ENCODE measurements around the gene EBF3.

The EBF3 gene

GRCh38 chr10:129959544-129960480 lies 4.3 kb downstream of the EBF3 start:
- peak in 1 of 2 experiments; percentile 25 for DNase-seq

DNA sequence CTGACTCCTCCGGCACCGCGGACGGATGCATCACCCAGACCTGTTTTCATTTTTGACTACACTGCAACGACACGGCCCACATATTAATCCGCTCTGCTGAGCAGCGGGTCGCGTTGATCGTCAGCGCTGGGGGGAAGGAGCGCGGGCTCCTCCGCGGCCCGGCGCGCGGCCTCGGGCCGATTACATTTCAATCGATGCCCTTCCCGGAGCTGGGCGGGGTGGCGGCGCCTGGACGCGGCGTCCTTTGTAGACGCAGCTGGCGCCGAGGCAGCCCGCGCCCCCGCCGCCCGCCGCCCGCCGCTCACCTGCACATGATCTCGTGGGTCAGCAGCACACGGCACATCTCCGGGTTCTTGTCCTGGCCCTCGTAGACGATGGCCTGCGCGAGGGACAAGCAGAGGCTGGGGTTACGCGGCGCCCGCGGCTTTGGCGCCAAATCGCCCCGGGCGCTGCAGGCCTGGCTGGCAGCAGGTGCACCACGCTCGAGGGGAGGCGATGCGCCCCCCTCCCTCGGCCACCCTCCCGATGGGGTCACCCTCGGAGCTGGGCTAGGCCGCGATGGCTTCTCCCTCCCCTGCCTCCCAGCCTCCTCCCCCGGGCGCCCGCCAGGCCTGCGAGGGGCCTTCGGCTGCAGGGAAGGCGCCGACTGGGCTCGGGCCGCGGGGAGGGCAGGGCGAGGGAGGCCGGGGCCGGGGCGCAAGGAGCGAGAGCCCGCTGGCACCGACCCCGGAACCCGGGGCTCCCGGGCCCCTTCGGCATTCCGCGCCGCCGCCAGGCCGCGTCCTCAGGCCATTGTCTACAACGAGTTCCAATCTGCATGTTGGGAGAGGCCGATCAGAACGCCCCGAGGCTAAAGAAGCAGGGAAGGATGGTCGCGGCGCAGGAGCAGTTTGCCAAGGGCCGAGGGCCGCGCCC lies 5.2 kb downstream of the EBF3 start:
- no peak for DNase-seq

DNA sequence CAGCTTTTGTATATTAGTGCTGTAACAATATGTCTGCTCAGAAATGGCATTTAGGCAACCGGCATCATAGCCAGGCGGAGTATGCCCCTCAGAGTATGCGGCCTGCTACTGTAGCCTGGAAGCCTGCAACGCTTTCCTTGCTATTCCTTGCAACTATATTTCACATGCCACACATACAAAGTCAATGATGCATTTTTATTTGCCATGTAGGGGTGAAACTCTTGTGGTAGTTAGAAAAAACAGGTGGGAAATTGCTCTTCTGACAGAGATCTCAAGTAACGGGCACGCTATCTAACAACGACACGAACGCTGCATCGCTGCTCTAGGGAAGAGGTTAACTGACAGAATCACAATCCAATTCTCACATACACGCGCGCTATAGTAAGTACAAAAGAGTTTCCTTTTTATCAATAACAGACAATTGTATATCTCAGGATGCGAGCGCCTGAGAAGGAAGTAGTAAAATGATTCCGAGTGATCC lies 5.9 kb downstream of the EBF3 start:
- peak in 1 of 2 experiments; percentile 36 for DNase-seq

GRCh38 chr10:129956876-129957673 lies 7.0 kb downstream of the EBF3 start:
- DNase-seq: no peak

DNA sequence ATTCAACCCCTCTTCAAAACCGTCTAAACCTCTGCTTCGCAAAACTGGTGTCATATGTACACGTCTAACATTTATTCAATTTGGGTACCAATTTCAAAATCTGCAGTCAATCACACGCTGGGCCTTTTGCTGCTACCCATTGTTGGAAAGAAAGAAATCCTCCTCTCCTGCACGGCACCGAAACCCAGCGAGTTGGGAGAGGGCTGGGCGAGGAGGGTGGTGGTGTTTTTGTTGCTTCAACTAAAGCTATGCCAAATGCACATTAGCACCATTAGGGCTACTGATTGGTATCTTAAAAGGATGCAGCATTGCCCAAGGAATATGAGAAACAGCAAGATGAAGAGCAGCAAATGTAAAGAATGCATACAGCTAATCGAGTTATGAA lies 7.8 kb downstream of the EBF3 start:
- no peak for DNase-seq

DNA sequence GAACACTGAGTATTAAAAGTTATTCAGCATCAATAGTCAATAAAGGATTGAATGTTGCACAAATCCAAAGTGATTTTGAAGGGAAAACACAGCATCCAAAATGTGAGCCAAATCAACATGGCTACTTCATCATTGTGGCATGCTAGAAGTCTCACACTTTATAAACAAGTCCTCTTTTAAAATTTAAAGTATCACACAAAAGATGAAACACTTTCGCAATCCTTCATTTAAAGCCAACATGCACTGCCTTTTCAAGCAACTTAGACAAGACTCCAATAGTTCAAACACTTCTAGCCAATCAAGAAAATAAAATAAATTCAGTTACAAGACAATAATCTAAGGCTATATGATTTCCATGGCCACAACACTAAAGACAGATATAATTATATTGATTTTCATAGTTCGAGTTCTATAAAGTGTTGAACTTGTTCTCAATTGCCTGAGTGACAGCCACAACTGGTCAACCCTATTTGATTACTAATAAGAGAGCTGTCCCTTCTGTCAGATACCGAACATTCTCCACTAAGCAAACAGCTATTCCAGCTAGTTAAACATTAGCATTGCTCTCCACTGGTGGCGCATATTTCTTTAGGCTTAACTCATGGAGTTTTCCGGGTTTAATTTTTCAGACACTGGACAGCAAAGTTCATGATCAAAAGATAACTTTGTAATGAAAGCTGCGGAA lies 8.3 kb downstream of the EBF3 start:
- no peak for DNase-seq

DNA sequence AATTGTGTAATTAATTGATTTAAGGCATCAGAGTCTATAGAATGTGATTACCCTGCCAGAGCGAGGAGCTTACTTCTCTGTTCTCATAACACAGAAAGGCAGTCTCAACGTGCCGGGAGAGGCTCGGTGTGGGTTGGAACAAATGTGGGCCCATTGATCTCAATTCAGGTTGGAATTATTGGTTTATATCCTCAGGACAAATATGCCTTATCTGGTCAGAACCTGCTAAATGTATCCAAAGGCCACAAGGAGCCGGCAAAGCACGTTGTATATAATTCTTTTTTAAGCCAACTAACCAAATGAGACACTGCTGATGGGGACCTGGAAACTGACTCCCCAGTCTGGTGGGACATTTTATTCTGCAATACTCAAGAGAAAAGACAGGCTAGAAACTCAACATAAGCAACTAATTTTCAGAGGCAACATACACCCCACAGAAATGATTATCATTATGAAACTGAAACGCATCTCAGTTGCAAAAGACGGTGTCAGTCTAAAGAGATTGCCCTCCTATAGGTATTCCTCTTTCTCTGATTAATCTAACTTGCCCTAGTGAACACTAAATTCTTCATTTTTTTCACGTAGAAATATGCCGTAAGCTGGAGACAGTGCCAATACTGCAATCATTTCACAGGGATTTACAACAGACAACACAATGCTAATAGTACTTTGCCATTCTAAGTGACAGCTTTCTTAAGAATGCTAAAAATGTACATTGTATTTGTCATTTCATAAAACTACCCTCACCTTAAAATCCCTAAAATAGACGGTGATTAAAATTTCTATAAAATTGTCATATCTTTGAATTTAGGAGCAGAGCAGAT lies 9.4 kb downstream of the EBF3 start:
- DNase-seq: no peak

- DNase-seq: peak in 1 of 2 experiments; percentile 13
Measured at GRCh38 chr10:129953119-129954051, 10.7 kb downstream of the EBF3 start.

GRCh38 chr10:129952378-129953118 lies 11.5 kb downstream of the EBF3 start:
- DNase-seq: no peak

DNA sequence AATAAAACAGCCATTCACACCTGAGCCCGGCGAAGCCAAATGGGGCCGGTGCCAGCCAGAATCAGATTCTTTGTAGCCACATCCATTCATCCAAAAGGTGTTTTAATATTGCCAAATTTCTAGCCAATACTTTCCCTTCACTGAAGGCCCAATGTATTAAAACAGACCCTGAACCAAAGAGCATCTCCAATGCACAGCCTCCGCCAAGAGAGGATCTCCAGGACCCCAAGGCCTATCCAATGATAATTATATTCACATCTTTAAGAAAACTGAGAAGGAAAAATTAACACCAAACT lies 12.2 kb downstream of the EBF3 start:
- no peak for DNase-seq

DNA sequence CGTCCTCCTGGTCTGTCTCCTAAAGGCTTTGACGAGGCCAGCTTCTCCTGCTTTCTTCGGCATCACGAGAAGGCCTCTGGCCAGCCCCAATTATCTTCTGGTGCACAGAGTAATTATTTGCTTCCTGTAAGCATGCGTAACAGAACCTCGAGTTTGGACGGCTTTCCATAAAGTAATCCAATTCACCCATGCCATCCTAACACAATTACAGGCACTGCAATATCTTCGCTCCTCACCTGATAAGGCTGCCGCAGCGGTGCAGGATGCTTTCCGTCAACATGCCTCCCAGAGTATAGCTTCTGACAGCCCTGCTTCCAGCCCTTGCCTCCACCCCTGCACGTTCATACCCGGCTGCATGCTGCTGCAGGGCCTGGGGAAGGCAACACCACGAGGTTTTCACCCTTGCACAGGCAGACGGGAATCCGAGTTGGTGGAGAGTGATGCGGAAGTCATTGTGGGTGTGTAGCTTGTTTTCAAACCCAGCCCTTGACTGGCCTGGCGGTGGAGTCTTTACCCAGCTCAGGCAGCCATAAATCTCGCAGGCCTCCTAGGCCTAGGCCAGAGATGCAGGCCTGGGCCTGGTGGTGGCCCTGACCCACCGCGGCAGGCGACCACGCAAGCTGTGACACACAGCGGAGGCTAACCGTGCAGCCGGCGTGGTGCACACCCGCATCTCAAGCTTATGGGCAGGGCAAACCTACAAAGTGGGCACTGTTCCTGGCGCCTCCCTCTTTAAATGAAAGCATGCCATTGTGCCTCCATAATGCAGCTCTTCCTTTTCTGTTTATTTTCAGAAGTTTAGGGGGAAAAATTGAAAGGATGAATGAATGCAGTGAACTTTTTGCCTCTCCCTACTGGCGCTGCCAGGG lies 12.7 kb downstream of the EBF3 start:
- no peak for DNase-seq

DNA sequence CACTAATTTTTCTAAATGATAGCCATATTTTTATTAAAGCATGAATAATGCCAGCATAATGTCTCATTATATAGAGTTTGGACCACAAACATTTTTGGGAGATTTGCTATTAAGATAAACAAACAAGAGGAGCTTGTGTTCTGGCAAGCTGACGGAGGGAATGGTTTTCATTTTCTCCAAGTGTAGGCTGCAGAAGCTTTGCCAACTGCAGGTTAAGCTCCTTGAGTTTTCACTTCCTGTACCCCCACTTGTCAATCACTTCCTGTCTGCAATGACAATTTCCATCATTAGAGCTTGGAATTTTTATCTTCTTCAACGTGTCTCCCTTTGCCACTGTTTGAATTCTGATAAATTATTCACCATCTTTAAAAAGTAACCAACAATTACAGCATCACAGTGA lies 13.4 kb downstream of the EBF3 start:
- DNase-seq: no peak

GRCh38 chr10:129949891-129950291 lies 14.2 kb downstream of the EBF3 start:
- no peak for DNase-seq

DNA sequence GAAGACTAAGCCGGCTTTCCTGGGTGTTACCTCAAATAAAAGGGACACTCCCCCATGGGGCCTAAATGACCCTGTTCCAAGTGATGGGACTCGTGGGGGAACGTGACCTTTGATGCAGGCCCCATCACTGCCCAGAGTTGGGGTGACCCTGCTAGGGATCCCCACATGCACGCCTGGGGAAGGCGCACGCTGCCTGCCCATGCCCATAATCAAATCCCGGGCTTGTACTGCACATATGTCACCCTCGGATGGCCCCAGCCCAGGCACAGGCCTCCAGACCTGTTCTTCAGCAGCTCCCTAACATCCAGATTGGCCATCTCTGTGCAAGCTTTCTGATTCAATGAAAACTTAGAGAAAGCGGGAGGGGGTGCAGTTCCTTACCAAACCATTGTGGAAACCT lies 14.7 kb downstream of the EBF3 start:
- no peak for DNase-seq

DNA sequence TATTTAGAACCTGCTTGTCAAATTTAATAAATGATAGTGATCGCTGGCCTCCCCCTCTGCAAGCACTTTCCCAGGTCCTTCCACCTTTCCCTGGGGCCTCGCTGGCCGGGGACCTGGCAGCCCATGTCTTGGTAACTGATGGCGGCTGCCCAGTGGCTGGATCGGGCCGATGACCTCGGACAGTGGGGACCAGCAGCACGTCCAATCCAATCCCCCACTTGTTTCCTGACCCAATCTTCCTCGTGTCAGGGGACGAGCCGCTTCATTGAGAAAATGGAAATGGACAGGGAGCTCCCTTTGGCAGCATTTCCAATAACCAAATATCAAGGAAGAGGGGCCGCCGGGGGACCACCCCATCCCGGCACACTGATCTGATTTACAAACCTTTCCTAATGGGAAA lies 17.2 kb downstream of the EBF3 start:
- no peak for DNase-seq

DNA sequence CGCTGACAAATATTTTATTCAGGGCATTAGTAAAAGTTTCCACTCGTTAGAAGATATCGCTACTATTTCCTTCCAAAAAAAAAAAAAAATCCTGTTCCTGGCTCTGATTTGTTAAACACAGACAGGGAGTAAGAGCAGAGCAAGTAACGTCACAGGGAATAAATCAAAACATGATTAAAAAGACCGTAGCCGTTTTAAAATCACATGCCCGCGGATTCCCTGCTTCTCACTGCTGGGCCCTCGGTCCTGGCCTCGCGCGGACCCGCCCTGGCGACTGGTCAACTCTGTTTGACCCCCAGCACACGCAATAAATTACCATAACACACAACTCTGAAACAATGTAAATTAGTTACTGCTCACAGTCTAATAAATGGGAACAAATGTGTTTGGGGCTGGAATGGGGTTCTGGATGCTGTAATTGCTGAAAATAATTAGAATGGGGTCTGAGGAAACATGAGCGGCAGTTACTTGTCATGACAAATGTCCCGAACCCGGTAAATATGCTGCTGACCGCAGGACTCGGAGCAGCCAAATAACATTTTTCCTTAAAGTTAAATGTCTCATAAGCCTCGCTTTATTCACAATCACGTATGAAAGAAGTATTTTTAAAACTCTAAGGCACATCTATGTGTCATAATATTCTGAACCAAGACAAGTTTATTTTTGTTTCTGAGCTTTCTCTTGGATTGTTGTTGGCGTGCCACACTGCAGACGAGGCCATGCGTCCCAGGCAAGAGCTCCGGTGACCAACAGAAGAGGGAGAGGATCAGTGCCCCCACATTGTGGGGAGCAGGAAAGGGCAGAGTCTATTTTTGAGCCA lies 17.9 kb downstream of the EBF3 start:
- no peak for DNase-seq

- no peak for DNase-seq
Measured at GRCh38 chr10:129945526-129945925, 18.5 kb downstream of the EBF3 start.

- DNase-seq: no peak
Measured at GRCh38 chr10:129945064-129945463, 19.0 kb downstream of the EBF3 start.

Measured in NCI-H524 (cell line).